WTC11 (cell line): ENCODE data around the gene ZNF506. TPM values are rescaled to one million over a fixed set of nuclear protein-coding genes. Genes with fewer than 3 reads are reported as not detected.
"Not testable (repeated sequence)": the region's sequence is repeated elsewhere in the genome, so short reads cannot be mapped to it uniquely, and the experiment has no call there.

Experiments
- ATAC-seq: fragments of 200-7000 bp; cut with Tn5 transposase; 2 replicates; pipeline ENCODE4 v1.10.0; 2021; ENCODE audit warnings: mild to moderate bottlenecking, moderate library complexity
- CTCF ChIA-PET: fragments of 300-600 bp; sonication (Branson Sonifier 250); formaldehyde crosslinking; loops from one replicate; lab custom pipeline; 2021; ENCODE audit warnings: antibody characterized with exemption; lab: Charles Lee
- POLR2A ChIA-PET: fragments of 350-600 bp; sonication (Branson Sonifier 250); formaldehyde crosslinking; loops from one replicate; lab custom pipeline; 2021; ENCODE audit warnings: antibody characterized with exemption; lab: Charles Lee
- DNase-seq: peaks from one replicate; pipeline ENCODE4 v3.0.0; 2021; ENCODE audit warnings: low spot score
- H3K27ac Mint-ChIP-seq: 2 replicates; pipeline ENCODE4 v1.8.0; 2021; ENCODE audit warnings: mixed read lengths
- H3K27me3 Mint-ChIP-seq: 2 replicates; pipeline ENCODE4 v1.8.0; 2021; ENCODE audit warnings: low read depth, mild to moderate bottlenecking, moderate library complexity, mixed read lengths
- H3K36me3 Mint-ChIP-seq: 2 replicates; pipeline ENCODE4 v1.8.0; 2021; ENCODE audit warnings: mixed read lengths
- H3K4me1 Mint-ChIP-seq: 2 replicates; pipeline ENCODE4 v1.8.0; 2022; ENCODE audit warnings: mixed read lengths
- H3K4me3 Mint-ChIP-seq: 2 replicates; pipeline ENCODE4 v1.8.0; 2021; ENCODE audit warnings: mild to moderate bottlenecking, moderate library complexity, mixed read lengths
- H3K9me3 Mint-ChIP-seq: 2 replicates; pipeline ENCODE4 v1.8.0; 2021; ENCODE audit warnings: mixed read lengths
- ATF1 ChIP-seq: sonication (generic); formaldehyde crosslinking; IDR thresholded peaks from 2 replicates; pipeline ENCODE4 v1.8.1; 2023; ENCODE audit warnings: mild to moderate bottlenecking, moderate library complexity, missing genetic modification reagents
- CREB1 ChIP-seq: sonication (generic); formaldehyde crosslinking; IDR thresholded peaks from 2 replicates; pipeline ENCODE4 v1.8.0; 2023; ENCODE audit warnings: mild to moderate bottlenecking, missing genetic modification reagents
- ERG ChIP-seq: fragments of 250-450 bp; sonication (Bioruptor Pico); IDR thresholded peaks from 2 replicates; pipeline ENCODE4 v1.8.0; 2021; ENCODE audit warnings: mild to moderate bottlenecking
- FOXJ3 ChIP-seq: sonication (generic); formaldehyde crosslinking; IDR thresholded peaks from 2 replicates; pipeline ENCODE4 v1.9.0; 2021; ENCODE audit warnings: missing genetic modification reagents, mild to moderate bottlenecking, borderline replicate concordance
- FOXK1 ChIP-seq: sonication (generic); formaldehyde crosslinking; IDR thresholded peaks from 2 replicates; pipeline ENCODE4 v1.8.0; 2022; ENCODE audit warnings: mild to moderate bottlenecking, moderate library complexity, missing genetic modification reagents
- HMGA2 ChIP-seq: fragments of 250-450 bp; sonication (Bioruptor Pico); IDR thresholded peaks from 2 replicates; pipeline ENCODE4 v1.4.0; 2021; ENCODE audit warnings: mild to moderate bottlenecking, moderate library complexity
- NR3C1 ChIP-seq: sonication (generic); formaldehyde crosslinking; conservative IDR thresholded peaks from 2 replicates; pipeline ENCODE4 v1.8.1; 2023; ENCODE audit warnings: low read depth, mild to moderate bottlenecking, missing genetic modification reagents
- STAT6 ChIP-seq: sonication (generic); formaldehyde crosslinking; conservative IDR thresholded peaks from 2 replicates; pipeline ENCODE4 v1.8.1; 2023; ENCODE audit warnings: mild to moderate bottlenecking, low read depth, missing genetic modification reagents, moderate library complexity
- TEAD1 ChIP-seq: sonication (generic); formaldehyde crosslinking; IDR thresholded peaks from 2 replicates; pipeline ENCODE4 v1.8.0; 2022; ENCODE audit warnings: mild to moderate bottlenecking, missing genetic modification reagents
- TEAD4 ChIP-seq: sonication (generic); formaldehyde crosslinking; IDR thresholded peaks from 2 replicates; pipeline ENCODE4 v1.8.0; 2022; ENCODE audit warnings: mild to moderate bottlenecking, missing genetic modification reagents
- TP53 ChIP-seq: sonication (generic); formaldehyde crosslinking; IDR thresholded peaks from 2 replicates; pipeline ENCODE4 v1.8.1; 2023; ENCODE audit warnings: mild to moderate bottlenecking, missing genetic modification reagents
- ZNF416 ChIP-seq: fragments of 250-450 bp; sonication (Bioruptor Pico); IDR thresholded peaks from 2 replicates; pipeline ENCODE4 v1.9.0; 2021; ENCODE audit warnings: mild to moderate bottlenecking, inconsistent platforms
- total RNA-seq: library from RNA; stranded (reverse); gene quantifications from 3 replicates; pipeline ENCODE4 v1.2.3, GENCODE V29; 2021
- TF ChIP-seq, protein P1 (sequence below): fragments of 250-450 bp; sonication (Bioruptor Pico); conservative IDR thresholded peaks from 2 replicates; pipeline ENCODE4 v1.9.0; 2021; ENCODE audit warnings: mild to moderate bottlenecking
- TF ChIP-seq, protein P2 (sequence below): fragments of 250-450 bp; sonication (Bioruptor Pico); IDR thresholded peaks from 2 replicates; pipeline ENCODE4 v2.1.2; 2022; ENCODE audit warnings: mild to moderate bottlenecking, moderate library complexity
- TF ChIP-seq, protein P3 (sequence below): sonication (generic); formaldehyde crosslinking; IDR thresholded peaks from 2 replicates; pipeline ENCODE4 v1.8.0; 2022; ENCODE audit warnings: missing genetic modification reagents
- TF ChIP-seq, protein P4 (sequence below): sonication (generic); formaldehyde crosslinking; conservative IDR thresholded peaks from 2 replicates; pipeline ENCODE4 v1.8.1; 2022; ENCODE audit warnings: mild to moderate bottlenecking, missing genetic modification reagents

ZNF506 gene
- total RNA-seq, 1 experiment from 2014 or later: 20.8 TPM

GRCh38 chr19:19782783-19783182 is 38.8 kb downstream of the ZNF506 start:
- Mint-ChIP-seq H3K4me1 (peaks cover 8% of the 10 kb centered on the region), H3K27me3 (no peaks in the 10 kb centered on the region), H3K9me3 (peaks cover 6% of the 10 kb centered on the region), H3K27ac (no peak overlapping the region), H3K36me3 (peaks cover 27% of the 10 kb centered on the region), H3K4me3 (no peak overlapping the region)
- TF ChIP-seq, protein P1, sequence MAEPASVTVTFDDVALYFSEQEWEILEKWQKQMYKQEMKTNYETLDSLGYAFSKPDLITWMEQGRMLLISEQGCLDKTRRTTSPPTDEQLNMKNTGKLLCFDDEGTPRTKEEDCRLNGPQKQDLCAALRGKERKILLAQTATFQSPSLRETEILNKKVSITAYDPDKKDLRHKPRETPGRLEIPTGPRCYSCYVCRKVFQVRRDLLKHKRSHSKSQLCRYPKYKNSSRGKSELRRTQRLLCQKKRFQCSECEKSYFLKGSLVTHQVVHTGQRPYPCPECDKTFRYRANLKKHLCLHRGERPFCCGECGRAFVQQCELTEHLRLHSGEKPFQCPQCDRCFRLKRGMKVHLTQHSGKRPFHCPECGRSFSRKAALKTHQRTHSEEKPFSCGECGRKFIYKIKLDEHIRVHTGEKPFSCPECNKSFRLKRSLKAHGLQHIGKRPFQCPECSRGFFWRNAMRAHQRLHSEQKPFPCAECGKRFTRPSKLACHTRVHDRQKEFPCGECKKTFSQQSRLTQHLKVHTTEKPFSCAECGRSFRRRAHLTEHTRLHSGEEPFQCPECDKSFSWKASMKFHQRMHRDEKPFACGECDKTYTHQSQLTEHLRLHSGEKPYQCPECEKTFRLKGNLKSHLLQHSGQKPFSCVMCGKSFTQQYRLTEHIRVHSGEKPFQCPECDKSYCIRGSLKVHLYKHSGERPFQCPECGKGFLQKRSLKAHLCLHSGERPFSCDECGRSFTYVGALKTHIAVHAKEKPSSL: no peak
- TF ChIP-seq ZNF416 (CRISPR knock-in tag) (no peak), HMGA2 (no peak), ATF1 (CRISPR knock-in tag) (no peak), STAT6 (CRISPR knock-in tag) (no peak), CREB1 (no peak), TP53 (CRISPR knock-in tag) (no peak), ERG (no peak), TEAD4 (CRISPR knock-in tag) (no peak), TEAD1 (CRISPR knock-in tag) (no peak), NR3C1 (CRISPR knock-in tag) (no peak), FOXJ3 (CRISPR knock-in tag) (no peak), FOXK1 (no peak)
- TF ChIP-seq, protein P2, sequence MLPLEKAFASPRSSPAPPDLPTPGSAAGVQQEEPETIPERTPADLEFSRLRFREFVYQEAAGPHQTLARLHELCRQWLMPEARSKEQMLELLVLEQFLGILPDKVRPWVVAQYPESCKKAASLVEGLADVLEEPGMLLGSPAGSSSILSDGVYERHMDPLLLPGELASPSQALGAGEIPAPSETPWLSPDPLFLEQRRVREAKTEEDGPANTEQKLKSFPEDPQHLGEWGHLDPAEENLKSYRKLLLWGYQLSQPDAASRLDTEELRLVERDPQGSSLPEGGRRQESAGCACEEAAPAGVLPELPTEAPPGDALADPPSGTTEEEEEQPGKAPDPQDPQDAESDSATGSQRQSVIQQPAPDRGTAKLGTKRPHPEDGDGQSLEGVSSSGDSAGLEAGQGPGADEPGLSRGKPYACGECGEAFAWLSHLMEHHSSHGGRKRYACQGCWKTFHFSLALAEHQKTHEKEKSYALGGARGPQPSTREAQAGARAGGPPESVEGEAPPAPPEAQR (CRISPR knock-in tag): no peak
- TF ChIP-seq, protein P3, sequence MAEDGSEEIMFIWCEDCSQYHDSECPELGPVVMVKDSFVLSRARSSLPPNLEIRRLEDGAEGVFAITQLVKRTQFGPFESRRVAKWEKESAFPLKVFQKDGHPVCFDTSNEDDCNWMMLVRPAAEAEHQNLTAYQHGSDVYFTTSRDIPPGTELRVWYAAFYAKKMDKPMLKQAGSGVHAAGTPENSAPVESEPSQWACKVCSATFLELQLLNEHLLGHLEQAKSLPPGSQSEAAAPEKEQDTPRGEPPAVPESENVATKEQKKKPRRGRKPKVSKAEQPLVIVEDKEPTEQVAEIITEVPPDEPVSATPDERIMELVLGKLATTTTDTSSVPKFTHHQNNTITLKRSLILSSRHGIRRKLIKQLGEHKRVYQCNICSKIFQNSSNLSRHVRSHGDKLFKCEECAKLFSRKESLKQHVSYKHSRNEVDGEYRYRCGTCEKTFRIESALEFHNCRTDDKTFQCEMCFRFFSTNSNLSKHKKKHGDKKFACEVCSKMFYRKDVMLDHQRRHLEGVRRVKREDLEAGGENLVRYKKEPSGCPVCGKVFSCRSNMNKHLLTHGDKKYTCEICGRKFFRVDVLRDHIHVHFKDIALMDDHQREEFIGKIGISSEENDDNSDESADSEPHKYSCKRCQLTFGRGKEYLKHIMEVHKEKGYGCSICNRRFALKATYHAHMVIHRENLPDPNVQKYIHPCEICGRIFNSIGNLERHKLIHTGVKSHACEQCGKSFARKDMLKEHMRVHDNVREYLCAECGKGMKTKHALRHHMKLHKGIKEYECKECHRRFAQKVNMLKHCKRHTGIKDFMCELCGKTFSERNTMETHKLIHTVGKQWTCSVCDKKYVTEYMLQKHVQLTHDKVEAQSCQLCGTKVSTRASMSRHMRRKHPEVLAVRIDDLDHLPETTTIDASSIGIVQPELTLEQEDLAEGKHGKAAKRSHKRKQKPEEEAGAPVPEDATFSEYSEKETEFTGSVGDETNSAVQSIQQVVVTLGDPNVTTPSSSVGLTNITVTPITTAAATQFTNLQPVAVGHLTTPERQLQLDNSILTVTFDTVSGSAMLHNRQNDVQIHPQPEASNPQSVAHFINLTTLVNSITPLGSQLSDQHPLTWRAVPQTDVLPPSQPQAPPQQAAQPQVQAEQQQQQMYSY: no peak
- TF ChIP-seq, protein P4, sequence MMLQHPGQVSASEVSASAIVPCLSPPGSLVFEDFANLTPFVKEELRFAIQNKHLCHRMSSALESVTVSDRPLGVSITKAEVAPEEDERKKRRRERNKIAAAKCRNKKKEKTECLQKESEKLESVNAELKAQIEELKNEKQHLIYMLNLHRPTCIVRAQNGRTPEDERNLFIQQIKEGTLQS: no peak
- DNase-seq (no peak), ATAC-seq (no peak)
- ChIA-PET CTCF (no interaction called here), POLR2A (no interaction called here)

- Mint-ChIP-seq H3K36me3 (peaks cover 27% of the 10 kb centered on the region), H3K4me1 (peaks cover 18% of the 10 kb centered on the region)
- POLR2A ChIA-PET, ATAC-seq, H3K4me3 Mint-ChIP-seq, H3K9me3 Mint-ChIP-seq, H3K27ac Mint-ChIP-seq, H3K27me3 Mint-ChIP-seq, CTCF ChIA-PET, DNase-seq: not testable (repeated sequence)
These were observed 39.8 kb downstream of the ZNF506 start for GRCh38 chr19:19781791-19782190.
